ENCODE results near the gene PGK1.
"Not testable (repeated sequence)": the region's sequence is repeated elsewhere in the genome, so short reads cannot be mapped to it uniquely, and the experiment has no call there.

PGK1 gene

DNA sequence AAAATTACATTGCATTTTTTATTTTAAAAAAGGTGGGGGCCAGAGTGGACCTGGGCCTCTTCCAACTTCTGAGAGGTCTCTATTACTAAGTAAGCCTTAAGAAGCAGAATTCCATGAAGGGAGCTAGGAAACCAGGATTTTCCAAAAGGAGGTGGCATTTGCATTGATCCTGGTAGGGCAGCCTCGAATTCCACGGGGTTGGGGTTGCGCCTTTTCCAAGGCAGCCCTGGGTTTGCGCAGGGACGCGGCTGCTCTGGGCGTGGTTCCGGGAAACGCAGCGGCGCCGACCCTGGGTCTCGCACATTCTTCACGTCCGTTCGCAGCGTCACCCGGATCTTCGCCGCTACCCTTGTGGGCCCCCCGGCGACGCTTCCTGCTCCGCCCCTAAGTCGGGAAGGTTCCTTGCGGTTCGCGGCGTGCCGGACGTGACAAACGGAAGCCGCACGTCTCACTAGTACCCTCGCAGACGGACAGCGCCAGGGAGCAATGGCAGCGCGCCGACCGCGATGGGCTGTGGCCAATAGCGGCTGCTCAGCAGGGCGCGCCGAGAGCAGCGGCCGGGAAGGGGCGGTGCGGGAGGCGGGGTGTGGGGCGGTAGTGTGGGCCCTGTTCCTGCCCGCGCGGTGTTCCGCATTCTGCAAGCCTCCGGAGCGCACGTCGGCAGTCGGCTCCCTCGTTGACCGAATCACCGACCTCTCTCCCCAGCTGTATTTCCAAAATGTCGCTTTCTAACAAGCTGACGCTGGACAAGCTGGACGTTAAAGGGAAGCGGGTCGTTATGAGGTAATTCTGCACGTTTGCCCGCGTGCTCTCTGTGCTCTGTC is at the start of gene PGK1:
Gene PGK1, plus strand, starts transcription at position 626 of the 824 bp plus-strand sequence. Its CDS starts 93 bp downstream, at position 719.
- Histone ChIP-seq H4K20me1 (ENCODE audit: low read depth, low read length) (peaks cover 33% of the 10 kb centered on the region), H3K27me3 (ENCODE audit: low read length) (no peaks in the 10 kb centered on the region), H3K79me2 (ENCODE audit: insufficient read depth, low read length) (peaks cover 48% of the 10 kb centered on the region), H3K4me2 (ENCODE audit: low read depth, low read length, poor library complexity, severe bottlenecking) (peak within 1 kb of the TSS; percentile 94), H3K9me2 (replicated peaks; ENCODE audit: insufficient read depth, low read length) (no peaks in the 10 kb centered on the region), H3K4me3 (ENCODE audit: insufficient read depth, low read length, poor library complexity, severe bottlenecking) (peak within 1 kb of the TSS; percentile 98), H3K9me3 (ENCODE audit: insufficient read depth, low read length) (no peaks in the 10 kb centered on the region), H3K27ac (ENCODE audit: low read depth, low read length) (peak within 1 kb of the TSS; percentile 76), H3K9ac (ENCODE audit: low read length) (peak within 1 kb of the TSS; percentile 97), H3K36me3 (ENCODE audit: low read length) (peaks cover 11% of the 10 kb centered on the region; the same call in 1 of the 2 replicates), H2AFZ (ENCODE audit: low read depth, low read length, severe bottlenecking) (peak within 1 kb of the TSS; percentile 64), H3F3A (ENCODE audit: insufficient read depth) (no peaks in the 10 kb centered on the region)
- TF ChIP-seq, protein P1, sequence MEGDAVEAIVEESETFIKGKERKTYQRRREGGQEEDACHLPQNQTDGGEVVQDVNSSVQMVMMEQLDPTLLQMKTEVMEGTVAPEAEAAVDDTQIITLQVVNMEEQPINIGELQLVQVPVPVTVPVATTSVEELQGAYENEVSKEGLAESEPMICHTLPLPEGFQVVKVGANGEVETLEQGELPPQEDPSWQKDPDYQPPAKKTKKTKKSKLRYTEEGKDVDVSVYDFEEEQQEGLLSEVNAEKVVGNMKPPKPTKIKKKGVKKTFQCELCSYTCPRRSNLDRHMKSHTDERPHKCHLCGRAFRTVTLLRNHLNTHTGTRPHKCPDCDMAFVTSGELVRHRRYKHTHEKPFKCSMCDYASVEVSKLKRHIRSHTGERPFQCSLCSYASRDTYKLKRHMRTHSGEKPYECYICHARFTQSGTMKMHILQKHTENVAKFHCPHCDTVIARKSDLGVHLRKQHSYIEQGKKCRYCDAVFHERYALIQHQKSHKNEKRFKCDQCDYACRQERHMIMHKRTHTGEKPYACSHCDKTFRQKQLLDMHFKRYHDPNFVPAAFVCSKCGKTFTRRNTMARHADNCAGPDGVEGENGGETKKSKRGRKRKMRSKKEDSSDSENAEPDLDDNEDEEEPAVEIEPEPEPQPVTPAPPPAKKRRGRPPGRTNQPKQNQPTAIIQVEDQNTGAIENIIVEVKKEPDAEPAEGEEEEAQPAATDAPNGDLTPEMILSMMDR (IDR thresholded peaks at IDR 0.05; ENCODE audit: insufficient read depth, low read length, poor library complexity, severe bottlenecking), result no peak
- TF ChIP-seq EZH2phosphoT487 (conservative IDR thresholded peaks at IDR 0.05; ENCODE audit: low read length), result no peak

DNA sequence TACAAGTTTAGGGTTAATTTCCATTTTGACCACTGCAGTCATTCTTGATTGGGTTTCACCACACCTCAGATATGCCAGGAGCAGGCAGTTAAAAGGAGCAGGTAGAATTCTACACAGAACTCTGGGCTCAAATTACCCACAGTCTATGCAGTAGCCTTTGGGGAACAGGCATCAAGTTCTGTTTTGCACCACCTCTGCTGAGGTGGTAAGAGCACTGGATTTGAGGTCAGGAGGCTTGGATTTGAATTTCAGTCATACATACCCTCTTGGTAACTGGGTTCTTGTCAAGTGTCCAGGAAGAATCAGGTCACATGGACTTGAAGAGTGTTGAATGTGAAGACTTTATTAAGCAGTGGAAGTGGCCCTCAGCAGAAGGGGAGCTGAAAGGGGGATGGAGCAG is 40.4 kb upstream of the PGK1 start:
- H3F3A ChIP-seq (ENCODE audit: insufficient read depth), result no peaks in the 10 kb centered on the region
- no peak overlapping the region for H3K9ac ChIP-seq (ENCODE audit: low read length)
- no peak overlapping the region for H3K27ac ChIP-seq (ENCODE audit: low read depth, low read length)
- no peaks in the 10 kb centered on the region for H3K9me2 ChIP-seq (replicated peaks; ENCODE audit: insufficient read depth, low read length)
- no peak overlapping the region for H3K4me3 ChIP-seq (ENCODE audit: insufficient read depth, low read length, poor library complexity, severe bottlenecking)
- no peaks in the 10 kb centered on the region for H4K20me1 ChIP-seq (ENCODE audit: low read depth, low read length)
- H3K79me2 ChIP-seq (ENCODE audit: insufficient read depth, low read length), result no peaks in the 10 kb centered on the region
- H3K9me3 ChIP-seq (ENCODE audit: insufficient read depth, low read length), result no peaks in the 10 kb centered on the region
- TF ChIP-seq EZH2phosphoT487 (conservative IDR thresholded peaks at IDR 0.05; ENCODE audit: low read length), result no peak
- TF ChIP-seq, protein P1 (IDR thresholded peaks at IDR 0.05; ENCODE audit: insufficient read depth, low read length, poor library complexity, severe bottlenecking), result no peak
- no peak overlapping the region for H2AFZ ChIP-seq (ENCODE audit: low read depth, low read length, severe bottlenecking)
- H3K4me2 ChIP-seq (ENCODE audit: low read depth, low read length, poor library complexity, severe bottlenecking), result no peak overlapping the region
- H3K36me3 ChIP-seq (ENCODE audit: low read length), result no peaks in the 10 kb centered on the region
- H3K27me3 ChIP-seq (ENCODE audit: low read length), result no peaks in the 10 kb centered on the region

DNA sequence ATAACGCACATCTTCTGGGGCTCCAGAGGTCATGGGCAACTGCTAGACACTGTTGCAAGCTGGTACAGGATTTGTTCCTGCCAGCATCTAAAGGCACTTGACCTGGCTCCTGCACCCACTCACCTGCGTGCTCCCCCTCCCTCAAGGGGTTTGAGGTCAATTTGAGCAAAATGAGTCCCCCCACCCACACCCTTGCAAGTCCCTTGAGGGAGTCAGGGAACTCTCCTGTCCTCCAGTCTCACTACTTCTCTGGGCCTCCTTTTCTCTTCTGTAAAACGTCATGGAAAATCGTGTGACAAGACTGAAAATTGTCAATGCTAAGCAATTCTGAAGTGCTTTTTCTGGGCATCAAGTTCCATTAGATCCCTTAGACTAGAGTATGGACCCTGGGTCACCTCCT is 39.9 kb upstream of the PGK1 start:
- H3K9me3 ChIP-seq (ENCODE audit: insufficient read depth, low read length), result no peaks in the 10 kb centered on the region
- TF ChIP-seq, protein P1 (IDR thresholded peaks at IDR 0.05; ENCODE audit: insufficient read depth, low read length, poor library complexity, severe bottlenecking), result no peak
- no peak for TF ChIP-seq EZH2phosphoT487 (conservative IDR thresholded peaks at IDR 0.05; ENCODE audit: low read length)
- no peaks in the 10 kb centered on the region for H3F3A ChIP-seq (ENCODE audit: insufficient read depth)
- H3K27ac ChIP-seq (ENCODE audit: low read depth, low read length), result no peak overlapping the region
- H3K9ac ChIP-seq (ENCODE audit: low read length), result no peak overlapping the region
- no peak overlapping the region for H3K4me2 ChIP-seq (ENCODE audit: low read depth, low read length, poor library complexity, severe bottlenecking)
- no peak overlapping the region for H2AFZ ChIP-seq (ENCODE audit: low read depth, low read length, severe bottlenecking)
- H3K27me3 ChIP-seq (ENCODE audit: low read length), result no peaks in the 10 kb centered on the region
- H3K9me2 ChIP-seq (replicated peaks; ENCODE audit: insufficient read depth, low read length), result no peaks in the 10 kb centered on the region
- no peaks in the 10 kb centered on the region for H3K79me2 ChIP-seq (ENCODE audit: insufficient read depth, low read length)
- no peaks in the 10 kb centered on the region for H4K20me1 ChIP-seq (ENCODE audit: low read depth, low read length)
- no peaks in the 10 kb centered on the region for H3K36me3 ChIP-seq (ENCODE audit: low read length)
- H3K4me3 ChIP-seq (ENCODE audit: insufficient read depth, low read length, poor library complexity, severe bottlenecking), result no peak overlapping the region

DNA sequence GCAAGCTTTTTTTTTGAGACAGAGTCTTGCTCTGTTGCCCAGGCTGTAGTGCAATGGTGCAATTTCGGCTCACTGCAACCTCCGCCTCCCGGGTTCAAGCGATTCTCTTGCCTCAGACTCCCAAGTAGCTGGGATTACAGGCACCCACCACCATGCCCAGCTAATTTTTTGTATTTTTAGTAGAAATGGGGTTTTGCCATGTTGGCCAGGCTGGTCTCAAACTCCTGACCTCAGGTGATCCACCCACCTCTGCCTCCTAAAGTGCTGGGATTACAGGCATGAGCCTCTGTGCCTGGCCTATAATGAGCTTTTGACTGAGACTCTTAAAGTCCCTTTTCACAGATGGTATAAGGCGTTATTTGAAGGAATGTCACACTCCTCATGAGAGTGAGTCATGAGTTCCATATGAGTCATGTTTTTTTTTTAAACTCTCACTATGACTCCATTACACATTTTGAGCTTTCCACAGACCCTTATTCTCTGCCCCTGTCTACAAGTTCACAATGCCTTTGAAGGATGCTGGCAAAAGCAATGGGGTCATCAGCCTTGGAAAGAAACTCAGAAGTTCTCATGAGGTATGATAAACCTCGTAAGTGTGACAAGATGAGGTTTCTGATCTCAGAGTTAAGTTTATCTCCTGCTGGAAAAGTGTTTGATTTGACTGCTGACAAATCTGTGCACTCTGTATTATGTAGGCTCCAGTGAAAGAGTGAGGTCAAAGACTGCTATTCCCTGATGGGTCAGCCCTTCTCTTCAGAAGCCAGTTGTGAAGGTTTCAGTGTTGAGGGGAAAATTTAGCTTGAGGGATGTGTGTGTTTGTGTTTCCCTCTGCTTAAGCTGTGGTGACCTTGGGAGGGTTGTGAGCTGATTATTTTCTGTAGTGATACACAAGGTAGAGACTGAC is 39.1 kb upstream of the PGK1 start:
- not testable (repeated sequence) for H3K9ac ChIP-seq (ENCODE audit: low read length); H3K9me2 ChIP-seq (replicated peaks; ENCODE audit: insufficient read depth, low read length); H3K4me2 ChIP-seq (ENCODE audit: low read depth, low read length, poor library complexity, severe bottlenecking); H3K79me2 ChIP-seq (ENCODE audit: insufficient read depth, low read length); H3K4me3 ChIP-seq (ENCODE audit: insufficient read depth, low read length, poor library complexity, severe bottlenecking); H3K36me3 ChIP-seq (ENCODE audit: low read length); H3K9me3 ChIP-seq (ENCODE audit: insufficient read depth, low read length); H3K27ac ChIP-seq (ENCODE audit: low read depth, low read length); H2AFZ ChIP-seq (ENCODE audit: low read depth, low read length, severe bottlenecking); H3K27me3 ChIP-seq (ENCODE audit: low read length); H4K20me1 ChIP-seq (ENCODE audit: low read depth, low read length); H3F3A ChIP-seq (ENCODE audit: insufficient read depth)

All from SU-DHL-6 (cell line).